GM19397 (cell line): ENCODE data around the gene HDGF.

Experiments
- ATAC-seq: cut with Tn5 transposase; IDR thresholded peaks from one replicate; pipeline ENCODE4 v1.9.1; 2021; ENCODE audit warnings: mild to moderate bottlenecking, moderate library complexity; ENCODE audit not compliant: unreplicated experiment

The HDGF gene

GRCh38 chr1:156726549-156727226 is 24.8 kb downstream of the HDGF start:
- no peak for ATAC-seq

GRCh38 chr1:156725683-156726280 is 25.7 kb downstream of the HDGF start:
- no peak for ATAC-seq

- ATAC-seq, result no peak
These were observed 29.9 kb downstream of the HDGF start for GRCh38 chr1:156721535-156721934.

GRCh38 chr1:156721131-156721530 is 30.3 kb downstream of the HDGF start:
- no peak for ATAC-seq

GRCh38 chr1:156717351-156717750 is 34.1 kb downstream of the HDGF start:
- ATAC-seq, result no peak

- ATAC-seq, result no peak
These were observed 36.6 kb downstream of the HDGF start for GRCh38 chr1:156714830-156715229.

- ATAC-seq, result no peak
These were observed 38.8 kb downstream of the HDGF start for GRCh38 chr1:156712626-156713025.

GRCh38 chr1:156711011-156711817 is 40.3 kb downstream of the HDGF start:
- no peak for ATAC-seq

GRCh38 chr1:156709757-156710489 is 41.6 kb downstream of the HDGF start:
- no peak for ATAC-seq

- no peak for ATAC-seq
These were observed 42.4 kb downstream of the HDGF start for GRCh38 chr1:156709031-156709430.

- ATAC-seq, result no peak
These were observed 43.2 kb downstream of the HDGF start for GRCh38 chr1:156708218-156708661.

- ATAC-seq, result no peak
These were observed 43.9 kb downstream of the HDGF start for GRCh38 chr1:156707417-156708217.

- ATAC-seq, result no peak
These were observed 44.6 kb downstream of the HDGF start for GRCh38 chr1:156706657-156707416.

- no peak for ATAC-seq
These were observed 45.4 kb downstream of the HDGF start for GRCh38 chr1:156705918-156706656.

- no peak for ATAC-seq
These were observed 46.1 kb downstream of the HDGF start, which contains the start of gene CRABP2 for GRCh38 chr1:156705321-156705917. TSS of gene CRABP2 (minus strand) at chr1:156705583. CDS start at chr1:156705446, 137 bp downstream.

- no peak for ATAC-seq
These were observed 46.5 kb downstream of the HDGF start for GRCh38 chr1:156704930-156705320.

- no peak for ATAC-seq
These were observed 47.2 kb downstream of the HDGF start for GRCh38 chr1:156704166-156704711.

- ATAC-seq, result no peak
These were observed 47.7 kb downstream of the HDGF start for GRCh38 chr1:156703741-156704140.
